ENCODE results near the gene CFAP141. TPM values are rescaled to one million over a fixed set of nuclear protein-coding genes. Genes with fewer than 3 reads are reported as not detected.
A peak's percentile ranks its signal among the peaks of the same experiment; 100 is the strongest.

The CFAP141 gene
- total and polyA plus RNA-seq, 2 of the 13 experiments (the other 11 are each of a cell fraction or from before 2014, with no cell fraction given), result not detected

DNA sequence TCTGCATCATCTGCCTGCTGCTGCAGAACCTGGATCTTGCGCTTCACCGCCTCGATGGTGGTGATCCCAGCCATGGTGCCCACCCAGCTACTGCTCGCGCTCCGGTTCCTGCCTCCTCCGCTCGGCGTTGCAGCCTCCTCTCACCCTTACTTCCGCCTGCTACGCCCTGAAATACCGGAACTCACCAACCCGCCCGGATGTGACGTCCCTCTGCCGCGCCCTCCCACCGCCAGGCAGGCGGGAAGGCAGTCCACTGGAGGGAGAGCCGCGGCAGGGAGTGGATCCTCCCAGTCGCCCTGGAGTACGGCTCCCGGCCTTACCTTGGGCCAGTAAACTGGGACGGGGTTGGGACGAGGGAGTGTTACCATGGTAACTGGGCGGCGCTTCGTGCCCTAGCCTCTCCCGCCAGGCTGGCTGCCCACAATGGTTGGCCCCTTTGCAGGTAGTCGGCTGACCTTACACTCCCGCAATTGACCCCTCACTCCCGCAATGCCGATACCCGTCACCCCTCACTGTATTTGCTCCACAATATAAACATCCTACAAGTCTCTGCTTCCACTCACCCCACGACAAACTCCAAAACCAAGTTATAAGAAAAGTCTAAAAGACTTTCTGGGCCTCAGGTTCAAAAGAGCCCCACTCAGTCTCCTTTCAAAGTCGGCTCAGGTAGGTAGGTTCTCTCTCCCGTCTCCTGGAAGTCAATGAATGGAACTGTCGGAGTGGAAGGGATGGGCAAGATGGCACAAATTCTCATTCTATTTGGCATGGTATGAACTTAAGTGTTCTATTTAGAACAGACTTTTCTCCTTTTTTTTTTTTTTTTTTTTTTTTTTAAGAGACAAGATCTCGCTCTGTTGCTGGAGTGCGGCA is 22.9 kb downstream of the CFAP141 start (continued):
- no peak for TF ChIP-seq ADNP (CRISPR knock-in tag; IDR thresholded peaks at IDR 0.05)
- no peak for TF ChIP-seq ZNF777 (CRISPR knock-in tag; IDR thresholded peaks at IDR 0.05)
- no peak for TF ChIP-seq ARNT (IDR thresholded peaks at IDR 0.05)
- TF ChIP-seq DNMT1 (CRISPR knock-in tag; IDR thresholded peaks at IDR 0.05), result no peak
- TF ChIP-seq RARG (CRISPR knock-in tag; IDR thresholded peaks at IDR 0.05; ENCODE audit: low read depth), result no peak
- no peak for TF ChIP-seq GLI4 (CRISPR knock-in tag; IDR thresholded peaks at IDR 0.05; ENCODE audit: borderline replicate concordance)
- peak; percentile 58; the same call in 1 of the 2 replicates for TF ChIP-seq ZBTB43 (CRISPR knock-in tag; conservative IDR thresholded peaks at IDR 0.05)
- peak; percentile 72; the same call in 1 of the 2 replicates for TF ChIP-seq HOXA9 (CRISPR knock-in tag; IDR thresholded peaks at IDR 0.05; ENCODE audit: borderline replicate concordance)
- TF ChIP-seq, protein P1, sequence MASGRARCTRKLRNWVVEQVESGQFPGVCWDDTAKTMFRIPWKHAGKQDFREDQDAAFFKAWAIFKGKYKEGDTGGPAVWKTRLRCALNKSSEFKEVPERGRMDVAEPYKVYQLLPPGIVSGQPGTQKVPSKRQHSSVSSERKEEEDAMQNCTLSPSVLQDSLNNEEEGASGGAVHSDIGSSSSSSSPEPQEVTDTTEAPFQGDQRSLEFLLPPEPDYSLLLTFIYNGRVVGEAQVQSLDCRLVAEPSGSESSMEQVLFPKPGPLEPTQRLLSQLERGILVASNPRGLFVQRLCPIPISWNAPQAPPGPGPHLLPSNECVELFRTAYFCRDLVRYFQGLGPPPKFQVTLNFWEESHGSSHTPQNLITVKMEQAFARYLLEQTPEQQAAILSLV (CRISPR knock-in tag; IDR thresholded peaks at IDR 0.05; ENCODE audit: borderline replicate concordance), result 0 out of 2 replicates have a peak, but pooled peaks have one; percentile 29
- TF ChIP-seq ZBTB7B (CRISPR knock-in tag; IDR thresholded peaks at IDR 0.05), result peak; percentile 79; the same call in 1 of the 2 replicates
- TF ChIP-seq KMT2B (CRISPR knock-in tag; IDR thresholded peaks at IDR 0.05), result peak; percentile 90
- TF ChIP-seq, protein P2, sequence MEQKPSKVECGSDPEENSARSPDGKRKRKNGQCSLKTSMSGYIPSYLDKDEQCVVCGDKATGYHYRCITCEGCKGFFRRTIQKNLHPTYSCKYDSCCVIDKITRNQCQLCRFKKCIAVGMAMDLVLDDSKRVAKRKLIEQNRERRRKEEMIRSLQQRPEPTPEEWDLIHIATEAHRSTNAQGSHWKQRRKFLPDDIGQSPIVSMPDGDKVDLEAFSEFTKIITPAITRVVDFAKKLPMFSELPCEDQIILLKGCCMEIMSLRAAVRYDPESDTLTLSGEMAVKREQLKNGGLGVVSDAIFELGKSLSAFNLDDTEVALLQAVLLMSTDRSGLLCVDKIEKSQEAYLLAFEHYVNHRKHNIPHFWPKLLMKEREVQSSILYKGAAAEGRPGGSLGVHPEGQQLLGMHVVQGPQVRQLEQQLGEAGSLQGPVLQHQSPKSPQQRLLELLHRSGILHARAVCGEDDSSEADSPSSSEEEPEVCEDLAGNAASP (CRISPR knock-in tag; IDR thresholded peaks at IDR 0.05; ENCODE audit: borderline replicate concordance), result peak; percentile 64; the same call in 1 of the 2 replicates
- peak; percentile 96 for TF ChIP-seq CREM (IDR thresholded peaks at IDR 0.05)
- peak; percentile 68 for TF ChIP-seq CREM (CRISPR knock-in tag; IDR thresholded peaks at IDR 0.05)
- no peak for TF ChIP-seq CC2D1A (CRISPR knock-in tag; IDR thresholded peaks at IDR 0.05)
- TF ChIP-seq MIER3 (CRISPR knock-in tag; IDR thresholded peaks at IDR 0.05; ENCODE audit: borderline replicate concordance), result peak; percentile 84; the same call in 1 of the 2 replicates
- 0 out of 2 replicates have a peak, but pooled peaks have one; percentile 40 for TF ChIP-seq ZNF567 (CRISPR knock-in tag; IDR thresholded peaks at IDR 0.05; ENCODE audit: borderline replicate concordance)
- TF ChIP-seq ZMYM2 (CRISPR knock-in tag; IDR thresholded peaks at IDR 0.05), result 0 out of 2 replicates have a peak, but pooled peaks have one; percentile 5
- TF ChIP-seq MED1 (CRISPR knock-in tag; IDR thresholded peaks at IDR 0.05), result peak; percentile 80
- peak; percentile 65; the same call in 1 of the 2 replicates for TF ChIP-seq HOXA5 (CRISPR knock-in tag; IDR thresholded peaks at IDR 0.05)
- no peak for TF ChIP-seq GLMP (CRISPR knock-in tag; IDR thresholded peaks at IDR 0.05; ENCODE audit: borderline replicate concordance)
- TF ChIP-seq ZNF576 (CRISPR knock-in tag; IDR thresholded peaks at IDR 0.05), result peak; percentile 67
- peak; percentile 82 for TF ChIP-seq KLF12 (CRISPR knock-in tag; IDR thresholded peaks at IDR 0.05; ENCODE audit: borderline replicate concordance)
- TF ChIP-seq SP140L (CRISPR knock-in tag; IDR thresholded peaks at IDR 0.05; ENCODE audit: borderline replicate concordance), result no peak
- no peak for TF ChIP-seq SOX13 (IDR thresholded peaks at IDR 0.05)
- TF ChIP-seq SOX13 (CRISPR knock-in tag; conservative IDR thresholded peaks at IDR 0.05 in 1 of 2, IDR thresholded peaks at IDR 0.05 in 1 of 2), result peak in 1 of 2 experiments; percentile 49; a peak in 1 of 4 replicates

All from HepG2 (cell line).